ENCODE data around the gene PIGU. TPM values are rescaled to one million over a fixed set of nuclear protein-coding genes. Genes with fewer than 3 reads are reported as not detected.

PIGU gene
- total RNA-seq, 1 experiment from 2014 or later, result 25.0 TPM

DNA sequence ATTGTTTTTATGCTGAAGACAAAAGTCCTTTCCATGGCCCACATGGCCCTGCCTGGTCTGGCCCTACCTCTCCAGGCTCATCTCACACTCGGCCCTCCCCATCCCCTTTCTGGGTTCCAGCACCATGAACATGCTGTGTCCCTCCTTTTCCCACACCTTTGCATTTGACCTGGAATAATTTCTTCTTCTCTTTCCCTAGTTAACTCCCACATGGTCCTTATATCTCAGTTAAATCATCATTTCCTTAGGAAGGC lies 38.9 kb downstream of the PIGU start:
- no peaks in the 10 kb centered on the region for H3K79me2 ChIP-seq (ENCODE audit: low read depth)
- H3K27me3 ChIP-seq (ENCODE audit: insufficient read depth, low read depth), result no peaks in the 10 kb centered on the region
- POLR2A ChIA-PET (ENCODE audit: unreplicated experiment), result no interaction called here
- intact Hi-C loops (cut with micrococcal nuclease; ENCODE audit: unreplicated experiment), result no loop called here
- DNase-seq, result no peak
- H2AFZ ChIP-seq, result no peak overlapping the region
- no peaks in the 10 kb centered on the region for H3K4me1 ChIP-seq (replicated peaks; ENCODE audit: insufficient read depth)
- H3F3A ChIP-seq (ENCODE audit: insufficient read depth, low read depth), result no peaks in the 10 kb centered on the region
- peaks cover 5% of the 10 kb centered on the region; the same call in 1 of the 2 replicates for H3K36me3 ChIP-seq (ENCODE audit: low read depth)
- no peak overlapping the region for H3K4me3 ChIP-seq
- CTCF ChIA-PET, result no interaction called here
- H4K20me1 ChIP-seq (ENCODE audit: insufficient read depth), result no peaks in the 10 kb centered on the region
- no peak for TF ChIP-seq EZH2 (IDR thresholded peaks at IDR 0.05; ENCODE audit: low read depth)
- H3K9me2 ChIP-seq (ENCODE audit: insufficient read depth), result no peaks in the 10 kb centered on the region
- H3K9me3 ChIP-seq (ENCODE audit: insufficient read depth, low read depth), result no peaks in the 10 kb centered on the region
- no peak overlapping the region for H3K27ac ChIP-seq
- BruUV-seq (replicated peaks), result no TSS peak
- H3K4me2 ChIP-seq, result no peak overlapping the region

DNA sequence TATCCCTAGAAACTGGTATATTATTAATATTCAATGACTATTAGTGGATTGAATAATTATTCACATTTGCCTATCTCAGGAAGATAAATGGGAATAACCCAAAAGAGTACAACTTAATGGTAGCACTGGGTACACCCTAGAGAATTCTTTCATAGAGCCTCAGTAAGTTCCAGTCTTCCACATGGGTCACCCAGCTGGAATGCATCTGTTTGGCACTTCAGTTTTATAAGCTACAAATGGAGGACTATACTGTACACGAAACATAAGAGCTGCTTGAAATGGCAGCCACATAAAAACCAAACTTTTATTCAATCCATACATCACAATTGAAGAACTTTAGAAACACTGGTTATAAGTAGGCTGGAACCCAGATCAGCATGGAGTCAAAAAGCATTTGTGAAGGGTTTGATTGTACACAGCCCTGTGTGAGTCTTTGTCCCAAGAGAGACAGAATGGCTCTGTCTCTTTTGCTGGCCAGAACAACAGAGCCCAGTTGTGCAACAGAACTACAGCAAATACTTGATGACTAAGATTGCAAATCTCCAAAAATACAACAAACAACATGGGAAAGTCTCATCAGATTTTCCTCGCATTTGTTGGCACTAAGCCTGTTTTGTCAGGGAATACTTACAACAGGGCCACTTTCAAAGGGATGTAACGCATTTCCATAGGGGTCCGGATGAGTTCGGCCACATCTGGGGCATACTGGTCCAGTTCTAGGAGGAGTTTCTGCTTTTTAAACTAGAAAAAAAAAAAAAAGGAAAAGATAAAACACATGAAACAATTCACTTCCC lies 39.5 kb downstream of the PIGU start:
- BruUV-seq (replicated peaks), result no TSS peak
- H3K4me2 ChIP-seq, result no peak overlapping the region
- intact Hi-C loops (cut with micrococcal nuclease; ENCODE audit: unreplicated experiment), result no loop called here
- no peak for TF ChIP-seq EZH2 (IDR thresholded peaks at IDR 0.05; ENCODE audit: low read depth)
- TF ChIP-seq, protein P1, sequence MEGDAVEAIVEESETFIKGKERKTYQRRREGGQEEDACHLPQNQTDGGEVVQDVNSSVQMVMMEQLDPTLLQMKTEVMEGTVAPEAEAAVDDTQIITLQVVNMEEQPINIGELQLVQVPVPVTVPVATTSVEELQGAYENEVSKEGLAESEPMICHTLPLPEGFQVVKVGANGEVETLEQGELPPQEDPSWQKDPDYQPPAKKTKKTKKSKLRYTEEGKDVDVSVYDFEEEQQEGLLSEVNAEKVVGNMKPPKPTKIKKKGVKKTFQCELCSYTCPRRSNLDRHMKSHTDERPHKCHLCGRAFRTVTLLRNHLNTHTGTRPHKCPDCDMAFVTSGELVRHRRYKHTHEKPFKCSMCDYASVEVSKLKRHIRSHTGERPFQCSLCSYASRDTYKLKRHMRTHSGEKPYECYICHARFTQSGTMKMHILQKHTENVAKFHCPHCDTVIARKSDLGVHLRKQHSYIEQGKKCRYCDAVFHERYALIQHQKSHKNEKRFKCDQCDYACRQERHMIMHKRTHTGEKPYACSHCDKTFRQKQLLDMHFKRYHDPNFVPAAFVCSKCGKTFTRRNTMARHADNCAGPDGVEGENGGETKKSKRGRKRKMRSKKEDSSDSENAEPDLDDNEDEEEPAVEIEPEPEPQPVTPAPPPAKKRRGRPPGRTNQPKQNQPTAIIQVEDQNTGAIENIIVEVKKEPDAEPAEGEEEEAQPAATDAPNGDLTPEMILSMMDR (conservative IDR thresholded peaks at IDR 0.05), result no peak
- H3K27me3 ChIP-seq (ENCODE audit: insufficient read depth, low read depth), result no peaks in the 10 kb centered on the region
- no peak overlapping the region for H3K4me3 ChIP-seq
- H3K79me2 ChIP-seq (ENCODE audit: low read depth), result no peaks in the 10 kb centered on the region
- H3F3A ChIP-seq (ENCODE audit: insufficient read depth, low read depth), result no peaks in the 10 kb centered on the region
- no peak overlapping the region for H2AFZ ChIP-seq
- H3K9me3 ChIP-seq (ENCODE audit: insufficient read depth, low read depth), result no peaks in the 10 kb centered on the region
- H3K36me3 ChIP-seq (ENCODE audit: low read depth), result peaks cover 5% of the 10 kb centered on the region; the same call in 1 of the 2 replicates
- H3K9me2 ChIP-seq (ENCODE audit: insufficient read depth), result no peaks in the 10 kb centered on the region
- no peaks in the 10 kb centered on the region for H4K20me1 ChIP-seq (ENCODE audit: insufficient read depth)
- H3K4me1 ChIP-seq (replicated peaks; ENCODE audit: insufficient read depth), result no peaks in the 10 kb centered on the region
- ChIA-PET POLR2A (ENCODE audit: unreplicated experiment) (interaction anchor here (0.6 kb wide), 1 partner anchor 281 kb away, joined by 3 read pairs; no protein-coding TSS in a partner anchor), CTCF (no interaction called here)
- DNase-seq, result no peak
- no peak overlapping the region for H3K27ac ChIP-seq

DNA sequence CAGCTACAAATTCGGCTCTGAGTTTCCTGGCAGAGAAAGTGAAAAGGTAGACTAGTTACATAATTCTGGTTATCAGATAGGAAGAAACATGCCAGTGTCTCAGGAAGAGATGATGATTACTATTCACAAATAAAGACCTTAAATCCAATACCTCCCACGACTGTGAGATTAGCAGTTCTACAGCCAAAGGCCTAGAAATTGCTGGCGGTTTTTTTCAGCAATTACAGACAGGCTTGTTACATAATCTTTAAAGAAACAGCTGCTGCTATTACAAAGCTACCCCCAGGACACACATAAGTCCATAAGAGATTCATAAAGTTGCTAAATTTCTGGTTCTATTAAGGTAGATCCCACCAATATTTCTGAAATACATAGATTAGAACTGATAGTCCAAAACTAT lies 40.2 kb downstream of the PIGU start:
- no peaks in the 10 kb centered on the region for H3K27me3 ChIP-seq (ENCODE audit: insufficient read depth, low read depth)
- no peaks in the 10 kb centered on the region for H3F3A ChIP-seq (ENCODE audit: insufficient read depth, low read depth)
- H3K79me2 ChIP-seq (ENCODE audit: low read depth), result no peaks in the 10 kb centered on the region
- H4K20me1 ChIP-seq (ENCODE audit: insufficient read depth), result no peaks in the 10 kb centered on the region
- BruUV-seq (replicated peaks), result no TSS peak
- H3K4me3 ChIP-seq, result no peak overlapping the region
- POLR2A ChIA-PET (ENCODE audit: unreplicated experiment), result interaction anchor here (0.6 kb wide), 1 partner anchor 280 kb away, joined by 3 read pairs; no protein-coding TSS in a partner anchor
- no peaks in the 10 kb centered on the region for H3K9me2 ChIP-seq (ENCODE audit: insufficient read depth)
- no peaks in the 10 kb centered on the region for H3K4me1 ChIP-seq (replicated peaks; ENCODE audit: insufficient read depth)
- no peak for DNase-seq
- intact Hi-C loops (cut with micrococcal nuclease; ENCODE audit: unreplicated experiment), result no loop called here
- H2AFZ ChIP-seq, result no peak overlapping the region
- no peaks in the 10 kb centered on the region for H3K9me3 ChIP-seq (ENCODE audit: insufficient read depth, low read depth)
- no peak overlapping the region for H3K4me2 ChIP-seq
- TF ChIP-seq, protein P1 (conservative IDR thresholded peaks at IDR 0.05), result no peak
- no peak for TF ChIP-seq EZH2 (IDR thresholded peaks at IDR 0.05; ENCODE audit: low read depth)
- H3K27ac ChIP-seq, result no peak overlapping the region
- CTCF ChIA-PET, result no interaction called here
- peaks cover 5% of the 10 kb centered on the region; the same call in 1 of the 2 replicates for H3K36me3 ChIP-seq (ENCODE audit: low read depth)

DNA sequence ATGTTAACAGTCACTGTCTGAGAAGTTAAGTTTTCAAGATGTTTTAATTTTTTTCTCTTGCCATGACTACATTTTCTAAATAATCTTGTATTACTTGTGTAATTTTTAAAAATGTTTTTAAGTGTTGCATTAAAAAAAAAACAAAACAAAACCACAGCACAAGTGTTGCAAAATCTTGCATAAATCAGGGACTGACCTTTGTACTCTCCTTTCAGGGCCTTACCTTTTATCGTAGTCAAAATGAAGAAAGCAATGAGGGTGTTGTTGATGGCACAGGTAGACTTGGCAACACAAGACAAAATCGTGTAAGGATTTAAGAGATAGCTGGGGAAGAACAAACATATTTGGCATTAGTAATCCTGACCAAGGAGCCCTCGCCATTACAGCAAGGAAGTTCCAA lies 42.5 kb downstream of the PIGU start:
- no TSS peak for BruUV-seq (replicated peaks)
- TF ChIP-seq, protein P1 (conservative IDR thresholded peaks at IDR 0.05), result no peak
- Histone ChIP-seq H3K36me3 (ENCODE audit: low read depth) (peaks cover 5% of the 10 kb centered on the region; the same call in 1 of the 2 replicates), H2AFZ (no peak overlapping the region), H3K4me2 (no peak overlapping the region), H3K9me2 (ENCODE audit: insufficient read depth) (no peaks in the 10 kb centered on the region), H3K4me3 (no peak overlapping the region), H3F3A (ENCODE audit: insufficient read depth, low read depth) (no peaks in the 10 kb centered on the region), H3K9me3 (ENCODE audit: insufficient read depth, low read depth) (no peaks in the 10 kb centered on the region), H4K20me1 (ENCODE audit: insufficient read depth) (no peaks in the 10 kb centered on the region), H3K27ac (no peak overlapping the region), H3K4me1 (replicated peaks; ENCODE audit: insufficient read depth) (no peaks in the 10 kb centered on the region), H3K79me2 (ENCODE audit: low read depth) (no peaks in the 10 kb centered on the region), H3K27me3 (ENCODE audit: insufficient read depth, low read depth) (no peaks in the 10 kb centered on the region)
- no peak for DNase-seq
- POLR2A ChIA-PET (ENCODE audit: unreplicated experiment), result no interaction called here
- CTCF ChIA-PET, result no interaction called here
- intact Hi-C loops (cut with micrococcal nuclease; ENCODE audit: unreplicated experiment), result no loop called here
